ENCODE results near the gene CAPN8.

CAPN8 gene

DNA sequence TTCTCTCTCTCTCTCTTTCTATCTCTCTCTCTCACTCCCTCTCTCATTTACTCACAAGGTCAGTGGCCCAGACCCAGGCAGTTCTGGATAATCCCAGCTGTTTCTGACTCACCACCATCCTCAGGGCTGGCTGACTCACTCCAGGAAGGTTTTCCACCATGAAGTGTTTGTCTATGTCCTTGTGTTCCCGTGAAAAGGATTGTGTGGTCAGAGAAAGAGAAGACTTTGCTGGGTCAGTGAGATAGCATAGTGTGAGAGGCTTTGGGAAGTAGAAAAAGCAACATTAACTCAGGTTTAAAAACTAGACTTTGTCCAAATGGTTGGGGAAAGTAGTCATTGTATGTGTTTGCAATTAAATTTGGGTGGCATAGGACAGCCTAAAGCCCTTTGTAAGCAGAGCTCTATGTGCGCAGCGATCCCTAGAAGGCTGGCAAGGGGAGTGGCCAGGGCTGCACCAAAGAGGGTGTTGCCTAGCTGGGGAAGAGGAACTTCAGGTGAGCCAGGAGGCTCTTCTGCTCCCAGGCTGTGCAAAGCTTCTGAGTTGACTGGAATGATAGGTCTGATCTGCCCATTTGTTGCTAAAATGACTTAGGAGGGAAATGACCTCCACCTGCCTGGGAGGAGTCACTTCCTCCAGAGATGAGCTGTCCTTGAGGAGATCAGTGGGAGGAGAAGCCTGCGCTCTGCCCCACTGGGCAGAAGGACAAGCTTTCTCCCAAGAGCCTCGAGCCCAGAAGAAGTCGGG, 41.9 kb upstream of the CAPN8 start:
- H3K4me1 Mint-ChIP-seq (ENCODE audit: low read depth) = peaks cover 58% of the 10 kb centered on the region
- no peaks in the 10 kb centered on the region for H3K9me3 Mint-ChIP-seq
- no peaks in the 10 kb centered on the region for H3K36me3 Mint-ChIP-seq (ENCODE audit: low read depth)
- no peak overlapping the region for H3K27ac Mint-ChIP-seq
- H3K4me3 Mint-ChIP-seq = no peak overlapping the region
- H3K27me3 Mint-ChIP-seq = no peaks in the 10 kb centered on the region

DNA sequence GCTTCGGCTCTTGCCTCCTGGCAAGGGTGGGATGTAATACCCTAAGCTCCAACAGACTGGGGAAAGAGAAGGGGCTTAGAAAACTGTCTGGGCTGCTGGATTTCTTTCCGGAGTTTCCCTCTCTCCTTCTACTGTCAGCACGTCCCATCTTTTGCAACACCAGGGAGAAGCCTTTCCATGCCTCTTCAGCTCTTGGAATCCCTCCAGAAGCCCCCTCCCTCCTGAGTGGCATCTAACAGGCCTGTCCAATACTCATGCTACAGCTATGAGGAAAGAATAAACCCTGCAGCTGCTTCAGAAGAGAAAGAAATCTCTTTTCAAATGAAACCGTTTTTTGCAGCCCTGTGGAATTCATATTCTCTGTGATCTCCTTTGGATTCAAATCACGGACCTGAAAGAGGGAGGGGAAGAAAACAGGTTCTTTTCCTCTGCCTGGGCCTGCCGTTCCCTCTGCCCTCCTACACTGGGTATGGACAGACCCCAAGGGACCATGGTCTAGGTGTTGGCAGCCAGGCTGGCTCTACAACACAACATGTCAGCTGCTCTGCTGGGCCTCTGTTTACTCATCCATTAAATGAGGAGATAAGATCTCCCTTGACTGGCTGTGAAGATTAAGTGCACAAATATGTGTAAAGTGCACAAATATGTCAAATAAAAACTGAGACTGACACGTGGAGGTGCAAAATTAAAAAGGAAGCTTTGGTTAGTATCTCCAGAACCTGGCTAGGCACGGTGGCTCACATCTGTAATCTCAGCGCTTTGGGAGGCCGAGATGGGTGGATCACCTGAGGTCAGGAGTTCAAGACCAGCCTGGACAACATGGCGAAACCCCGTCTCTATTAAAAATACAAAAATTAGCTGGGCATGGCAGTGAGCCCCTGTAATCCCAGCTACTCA, 40.8 kb upstream of the CAPN8 start:
- Mint-ChIP-seq H3K4me3 (no peak overlapping the region), H3K36me3 (ENCODE audit: low read depth) (no peaks in the 10 kb centered on the region), H3K27me3 (no peaks in the 10 kb centered on the region), H3K9me3 (no peaks in the 10 kb centered on the region), H3K27ac (no peak overlapping the region), H3K4me1 (ENCODE audit: low read depth) (peaks cover 60% of the 10 kb centered on the region)

DNA sequence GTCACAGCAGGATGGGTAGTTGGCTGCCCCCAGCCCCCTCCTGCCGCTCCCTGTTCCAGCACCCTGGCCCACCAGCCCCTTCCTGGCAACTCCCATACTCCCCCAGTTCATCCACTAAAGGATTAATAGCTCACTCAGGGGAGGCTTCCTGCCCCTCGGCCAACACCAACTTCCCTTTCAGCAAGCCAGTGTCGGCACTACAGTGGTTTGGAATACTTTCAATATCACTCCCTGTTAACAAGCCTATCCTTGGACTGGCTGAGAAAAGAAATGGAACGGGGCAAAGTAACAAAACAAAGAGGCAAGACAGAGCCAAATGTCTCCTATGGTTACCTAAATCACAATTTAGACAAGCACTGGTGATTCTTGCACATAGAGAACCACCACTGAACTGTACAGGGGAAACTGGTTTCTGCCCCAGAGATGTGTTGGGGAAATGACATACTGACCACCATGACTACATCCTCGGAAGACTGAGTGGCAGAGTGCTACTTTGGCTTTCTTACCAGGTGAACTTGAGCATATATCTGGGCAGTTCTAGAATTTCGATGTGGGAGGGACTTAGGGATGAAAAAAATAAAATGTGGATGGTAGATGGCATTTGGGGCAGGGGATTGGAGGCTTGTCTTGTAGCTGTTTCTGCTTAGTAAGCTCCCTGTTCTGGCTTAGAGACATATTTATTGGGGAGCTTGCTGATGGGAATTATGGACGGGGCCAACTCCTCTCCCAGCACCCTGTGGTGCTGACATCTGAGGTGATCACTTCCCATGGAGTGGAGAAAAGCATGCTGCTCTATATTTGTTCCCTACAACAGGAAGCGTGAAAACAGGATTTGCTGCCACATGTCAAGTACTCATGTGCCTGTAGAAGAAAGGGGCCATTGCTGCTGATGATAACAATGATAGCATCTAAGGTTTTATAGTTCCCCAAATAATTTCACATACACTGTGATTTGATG, 39.7 kb upstream of the CAPN8 start:
- H3K27me3 Mint-ChIP-seq = no peaks in the 10 kb centered on the region
- no peaks in the 10 kb centered on the region for H3K9me3 Mint-ChIP-seq
- peaks cover 64% of the 10 kb centered on the region for H3K4me1 Mint-ChIP-seq (ENCODE audit: low read depth)
- no peaks in the 10 kb centered on the region for H3K36me3 Mint-ChIP-seq (ENCODE audit: low read depth)
- no peak overlapping the region for H3K4me3 Mint-ChIP-seq
- H3K27ac Mint-ChIP-seq = peak overlapping the region; percentile 0

DNA sequence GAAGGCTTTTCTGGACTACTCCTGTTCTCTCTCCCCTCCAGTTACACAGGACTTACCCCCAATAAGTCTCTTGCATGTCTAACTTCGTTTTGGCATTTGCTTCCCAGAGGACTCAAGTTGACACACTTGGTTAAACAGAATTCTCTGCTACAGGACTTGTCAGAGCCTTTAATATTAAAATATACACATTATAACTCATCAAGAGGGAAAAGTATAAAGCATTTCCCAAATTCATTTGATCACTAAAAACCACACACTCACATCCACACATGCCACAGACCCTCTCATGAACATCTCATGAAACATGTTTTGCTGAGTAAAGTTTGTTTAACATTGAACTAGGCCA, 38.1 kb upstream of the CAPN8 start:
- no peak overlapping the region for H3K4me3 Mint-ChIP-seq
- no peaks in the 10 kb centered on the region for H3K36me3 Mint-ChIP-seq (ENCODE audit: low read depth)
- no peaks in the 10 kb centered on the region for H3K9me3 Mint-ChIP-seq
- peaks cover 71% of the 10 kb centered on the region for H3K4me1 Mint-ChIP-seq (ENCODE audit: low read depth)
- H3K27ac Mint-ChIP-seq = peak overlapping the region; percentile 96
- no peaks in the 10 kb centered on the region for H3K27me3 Mint-ChIP-seq

DNA sequence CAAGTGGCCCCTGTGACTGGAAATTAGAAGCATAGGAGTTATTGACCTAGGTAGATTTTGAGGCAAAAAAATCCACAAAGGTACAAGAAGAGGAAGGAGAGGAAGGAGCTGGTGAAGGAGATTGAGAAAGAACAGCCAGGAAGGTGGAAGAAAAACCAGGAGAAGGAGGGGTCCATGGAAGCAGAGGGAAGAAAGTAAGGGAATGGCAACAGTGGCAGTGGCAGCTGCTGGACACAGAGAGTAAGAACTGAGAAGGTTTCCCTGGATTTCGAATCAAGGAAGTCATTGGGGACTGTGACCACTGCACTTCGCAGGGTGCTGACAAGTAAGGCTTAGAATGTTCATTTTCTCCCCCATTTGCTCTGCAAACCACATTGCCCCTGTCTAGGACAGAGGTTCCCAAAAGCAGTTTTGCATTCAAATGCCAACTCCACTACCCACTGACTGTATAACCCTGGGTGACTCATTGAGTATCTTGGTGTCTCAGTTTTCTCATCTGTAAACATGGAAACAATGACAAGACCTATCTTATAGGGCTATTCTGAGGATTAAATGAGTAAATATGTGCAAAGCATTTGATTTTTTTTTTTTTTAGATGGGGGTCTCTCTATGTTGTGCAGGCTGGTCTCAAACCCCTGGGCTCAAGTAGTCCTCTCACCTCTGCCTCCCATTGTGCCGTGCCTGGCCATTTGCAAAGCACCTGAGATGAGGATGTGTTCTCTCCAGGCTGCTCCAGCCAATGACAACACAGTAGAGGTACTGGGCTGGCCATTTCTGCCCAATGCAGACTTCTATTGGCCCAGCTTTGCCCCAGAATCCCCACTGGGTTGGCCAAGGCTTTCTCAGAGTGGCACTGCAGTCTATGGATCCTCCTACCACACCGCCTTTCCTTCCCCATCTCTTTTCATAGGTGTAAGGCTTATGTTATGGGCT, 37.5 kb upstream of the CAPN8 start:
- peak overlapping the region; percentile 63 for H3K4me3 Mint-ChIP-seq
- no peaks in the 10 kb centered on the region for H3K9me3 Mint-ChIP-seq
- H3K27ac Mint-ChIP-seq = peak overlapping the region; percentile 96
- no peaks in the 10 kb centered on the region for H3K36me3 Mint-ChIP-seq (ENCODE audit: low read depth)
- H3K27me3 Mint-ChIP-seq = no peaks in the 10 kb centered on the region
- H3K4me1 Mint-ChIP-seq (ENCODE audit: low read depth) = peaks cover 73% of the 10 kb centered on the region

DNA sequence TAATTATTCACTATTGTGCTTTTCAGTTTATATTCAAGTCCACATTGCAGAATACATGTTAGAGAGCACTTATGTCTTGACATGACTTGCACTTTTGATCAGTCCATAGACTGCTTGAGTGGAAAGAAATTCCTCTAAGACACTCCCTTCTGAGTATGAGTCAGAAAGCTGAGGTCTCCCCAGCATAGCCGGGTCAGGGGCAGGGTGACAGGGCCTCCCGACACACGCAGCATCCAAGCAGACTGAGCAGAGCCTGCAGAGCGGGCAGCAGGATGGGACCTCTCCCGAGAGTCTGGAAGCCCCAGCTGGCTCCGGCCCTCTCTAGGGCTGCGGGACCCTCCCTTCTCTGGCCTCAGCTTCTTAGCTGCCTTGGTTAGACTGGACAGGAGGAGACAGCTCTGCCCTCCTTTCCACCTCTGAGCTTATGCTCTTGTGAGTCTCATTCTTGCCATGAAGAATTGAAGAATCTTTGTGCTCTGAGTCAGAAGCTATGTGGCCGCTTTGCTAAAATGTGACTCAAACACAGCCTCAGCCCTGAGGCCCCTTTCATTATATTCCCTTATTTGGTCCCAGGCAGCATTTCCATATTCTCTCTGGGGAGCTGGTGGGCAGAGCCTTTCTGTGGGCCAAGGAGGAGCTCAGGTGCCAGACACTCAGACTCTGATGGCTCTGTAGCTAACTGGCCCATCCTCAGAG, 35.6 kb upstream of the CAPN8 start:
- Mint-ChIP-seq H3K27ac (peak overlapping the region; percentile 93), H3K9me3 (no peaks in the 10 kb centered on the region), H3K27me3 (no peaks in the 10 kb centered on the region), H3K4me1 (ENCODE audit: low read depth) (peaks cover 65% of the 10 kb centered on the region), H3K4me3 (peak overlapping the region; percentile 64), H3K36me3 (ENCODE audit: low read depth) (no peaks in the 10 kb centered on the region)

DNA sequence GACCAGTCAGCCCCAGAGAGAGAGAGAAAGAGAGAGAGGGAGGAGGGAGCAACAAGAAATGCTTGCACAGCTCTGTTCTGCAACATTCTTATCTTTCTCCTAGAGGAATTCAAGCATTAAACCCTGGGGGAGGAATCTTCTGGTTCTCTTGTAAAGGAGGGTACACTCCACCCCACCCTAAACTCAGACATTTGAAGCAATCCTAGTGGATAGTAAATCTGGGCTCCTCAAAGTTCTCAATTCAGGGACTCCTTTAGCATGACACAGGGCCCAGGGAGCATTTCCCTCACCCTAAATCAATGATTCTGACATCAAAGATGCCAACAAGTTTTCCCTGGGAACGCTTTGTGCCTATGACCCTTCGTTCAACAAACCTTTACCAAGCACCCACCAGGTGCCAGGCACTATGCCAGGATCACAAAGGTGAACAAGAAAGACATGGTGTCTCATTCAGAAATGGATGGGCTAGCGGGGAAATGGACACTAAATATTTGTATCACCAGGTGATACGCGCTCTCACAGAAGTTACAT, 35.0 kb upstream of the CAPN8 start:
- H3K36me3 Mint-ChIP-seq (ENCODE audit: low read depth) = no peaks in the 10 kb centered on the region
- no peak overlapping the region for H3K4me3 Mint-ChIP-seq
- H3K27me3 Mint-ChIP-seq = no peaks in the 10 kb centered on the region
- peak overlapping the region; percentile 93 for H3K27ac Mint-ChIP-seq
- H3K4me1 Mint-ChIP-seq (ENCODE audit: low read depth) = peaks cover 65% of the 10 kb centered on the region
- no peaks in the 10 kb centered on the region for H3K9me3 Mint-ChIP-seq

DNA sequence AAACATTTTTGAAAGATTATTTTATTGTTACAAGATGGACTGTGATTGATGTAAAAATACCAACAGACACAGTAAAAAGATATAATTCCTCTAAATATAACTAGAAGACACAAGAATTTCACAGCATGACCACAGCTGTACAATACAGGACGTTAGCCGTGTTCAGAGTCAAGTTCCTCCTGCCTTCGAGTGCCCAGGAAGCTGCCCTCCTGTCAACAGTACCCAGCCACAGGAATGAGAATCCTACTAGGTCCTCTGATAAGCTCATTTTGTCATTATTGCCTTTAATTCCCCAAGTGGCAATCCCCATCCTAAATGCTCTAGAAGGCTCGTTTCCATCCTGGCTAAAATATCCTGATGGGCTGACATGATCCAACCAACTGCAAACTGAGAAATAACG, 30.4 kb upstream of the CAPN8 start:
- H3K4me3 Mint-ChIP-seq = no peak overlapping the region
- H3K27me3 Mint-ChIP-seq = no peaks in the 10 kb centered on the region
- H3K36me3 Mint-ChIP-seq (ENCODE audit: low read depth) = no peaks in the 10 kb centered on the region
- H3K9me3 Mint-ChIP-seq = no peaks in the 10 kb centered on the region
- peaks cover 24% of the 10 kb centered on the region for H3K4me1 Mint-ChIP-seq (ENCODE audit: low read depth)
- H3K27ac Mint-ChIP-seq = no peak overlapping the region

DNA sequence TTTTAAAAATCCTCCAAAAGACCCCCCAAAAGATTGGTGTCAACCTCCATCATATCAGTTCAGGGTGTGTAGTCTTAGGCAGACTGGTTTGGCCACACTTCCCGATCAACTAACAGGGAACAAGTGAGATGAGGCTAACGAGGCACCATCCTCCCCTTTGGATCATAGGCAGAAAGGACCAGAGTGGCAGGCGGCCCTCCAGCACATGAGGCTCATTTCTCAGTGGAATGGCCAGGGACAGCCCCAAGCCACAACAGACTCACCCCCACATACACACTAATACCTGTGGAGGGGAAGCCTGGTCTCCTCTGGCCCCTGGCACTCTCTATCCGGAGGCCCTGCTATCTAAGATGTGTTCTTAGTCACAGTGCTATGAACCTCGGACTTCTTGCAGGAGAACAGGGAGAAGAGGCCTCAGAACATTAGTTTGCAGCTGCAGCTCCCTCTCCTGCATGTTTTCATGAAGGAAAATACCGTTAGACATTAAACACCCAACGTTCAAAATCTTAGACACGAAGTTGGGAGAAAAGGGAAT, 29.6 kb upstream of the CAPN8 start:
- H3K4me1 Mint-ChIP-seq (ENCODE audit: low read depth) = peaks cover 15% of the 10 kb centered on the region
- H3K4me3 Mint-ChIP-seq = no peak overlapping the region
- H3K27ac Mint-ChIP-seq = no peak overlapping the region
- H3K36me3 Mint-ChIP-seq (ENCODE audit: low read depth) = no peaks in the 10 kb centered on the region
- no peaks in the 10 kb centered on the region for H3K27me3 Mint-ChIP-seq
- H3K9me3 Mint-ChIP-seq = no peaks in the 10 kb centered on the region

DNA sequence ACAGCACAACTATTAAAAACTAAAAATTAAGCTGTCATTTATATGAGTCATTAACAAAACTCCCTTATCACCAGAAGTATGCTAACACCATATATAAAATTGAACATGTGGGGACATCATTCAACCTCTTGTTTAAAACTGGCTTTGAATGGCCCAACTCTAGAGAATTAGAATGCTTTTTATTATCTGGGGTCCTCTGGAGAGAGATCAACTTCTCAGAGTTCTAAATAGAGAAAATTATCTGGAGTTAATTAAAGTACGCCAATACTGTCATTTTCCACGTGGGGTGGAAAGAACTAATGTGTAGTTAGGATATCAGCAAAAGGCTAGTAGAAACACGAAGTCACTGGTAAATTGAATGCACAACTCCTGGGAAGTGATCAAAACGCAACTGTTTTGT, 25.6 kb upstream of the CAPN8 start:
- no peak overlapping the region for H3K4me3 Mint-ChIP-seq
- no peaks in the 10 kb centered on the region for H3K36me3 Mint-ChIP-seq (ENCODE audit: low read depth)
- H3K4me1 Mint-ChIP-seq (ENCODE audit: low read depth) = no peaks in the 10 kb centered on the region
- peaks cover 10% of the 10 kb centered on the region for H3K27me3 Mint-ChIP-seq
- H3K9me3 Mint-ChIP-seq = no peaks in the 10 kb centered on the region
- no peak overlapping the region for H3K27ac Mint-ChIP-seq

DNA sequence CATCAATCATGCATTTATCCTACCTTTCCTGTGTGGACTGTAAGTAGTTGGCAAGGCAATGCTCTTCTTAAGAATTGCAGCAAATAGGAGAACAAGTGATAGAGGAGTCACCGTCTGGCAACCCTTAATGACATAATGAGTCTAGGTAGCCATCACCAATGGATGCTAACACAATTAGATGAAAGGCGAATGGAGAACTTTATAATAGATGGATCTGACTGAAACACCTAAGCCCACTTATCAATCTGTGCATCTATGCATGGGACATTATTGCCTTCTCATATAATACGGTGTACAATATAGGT, 18.9 kb upstream of the CAPN8 start:
- Mint-ChIP-seq H3K36me3 (ENCODE audit: low read depth) (no peaks in the 10 kb centered on the region), H3K9me3 (no peaks in the 10 kb centered on the region), H3K4me3 (no peak overlapping the region), H3K27me3 (peaks cover 15% of the 10 kb centered on the region), H3K4me1 (ENCODE audit: low read depth) (no peaks in the 10 kb centered on the region), H3K27ac (no peak overlapping the region)

DNA sequence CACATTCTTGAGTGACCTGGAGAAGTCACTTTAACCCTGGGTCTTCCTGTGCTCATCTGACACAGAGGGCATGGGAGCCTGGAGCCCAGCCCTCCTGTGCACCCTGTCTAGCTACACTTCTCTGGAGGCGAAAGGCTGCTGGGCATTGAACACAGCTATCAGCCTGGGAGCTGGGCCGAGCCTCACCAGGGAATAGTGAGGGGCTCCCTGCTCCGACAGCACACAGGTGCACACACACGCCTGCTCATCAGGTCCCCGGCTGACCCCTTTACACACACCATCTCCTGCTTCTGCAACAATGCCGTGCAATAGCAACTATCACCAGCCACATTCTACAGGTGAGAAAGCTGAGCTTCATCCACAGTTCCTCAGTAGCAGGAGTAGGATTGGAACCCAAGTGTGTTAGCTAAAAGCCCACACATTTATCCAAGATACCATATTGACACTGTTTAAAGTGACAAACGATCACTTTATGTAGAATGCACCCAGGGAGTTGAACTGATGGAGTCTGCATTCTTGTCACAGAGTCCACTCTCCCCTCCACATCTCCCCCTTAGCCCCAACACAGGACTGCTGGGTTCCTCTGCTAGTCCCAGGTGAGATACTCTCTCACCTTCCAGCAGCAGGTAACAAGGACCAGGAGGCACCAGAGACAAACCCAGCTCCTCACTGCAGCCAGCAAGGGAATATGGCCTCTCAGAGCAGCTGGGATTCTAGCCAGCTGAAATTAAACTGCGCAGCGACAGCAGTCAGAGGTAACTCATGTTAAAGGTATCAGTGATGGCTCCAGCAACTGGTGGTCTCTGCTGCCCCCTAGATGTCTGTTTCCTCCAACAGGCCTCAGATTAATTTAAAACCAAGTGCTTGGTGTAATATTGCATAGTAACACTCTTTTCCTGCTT, 18.3 kb upstream of the CAPN8 start:
- Mint-ChIP-seq H3K4me1 (ENCODE audit: low read depth) (no peaks in the 10 kb centered on the region), H3K27me3 (peaks cover 12% of the 10 kb centered on the region), H3K27ac (no peak overlapping the region), H3K4me3 (no peak overlapping the region), H3K9me3 (no peaks in the 10 kb centered on the region), H3K36me3 (ENCODE audit: low read depth) (no peaks in the 10 kb centered on the region)
